AG20443 (cell line): ENCODE data around the gene NAGLU.

Experiments used
- DNase-seq: peaks from one replicate; pipeline ENCODE4 v3.0.0; 2012; ENCODE audit warnings: low spot score, mixed read lengths

Gene NAGLU

GRCh38 chr17:42565523-42566214 is 29.6 kb downstream of the NAGLU start:
- DNase-seq: no peak

GRCh38 chr17:42566215-42566882 is 30.3 kb downstream of the NAGLU start:
- no peak for DNase-seq

GRCh38 chr17:42566883-42567573 is 31.0 kb downstream of the NAGLU start, which contains the start of gene MLX:
MLX (plus strand) TSS chr17:42567100; CDS start chr17:42567125, 25 bp downstream.
- peak; percentile 100 for DNase-seq

- DNase-seq: no peak
These were observed 32.5 kb downstream of the NAGLU start for GRCh38 chr17:42568341-42569111.

- no peak for DNase-seq
These were observed 35.6 kb downstream of the NAGLU start for GRCh38 chr17:42571435-42572225.

- DNase-seq: no peak
These were observed 37.1 kb downstream of the NAGLU start for GRCh38 chr17:42573095-42573494.

- no peak for DNase-seq
These were observed 38.4 kb downstream of the NAGLU start for GRCh38 chr17:42574463-42574862.

- DNase-seq: no peak
These were observed 41.1 kb downstream of the NAGLU start for GRCh38 chr17:42577140-42577531.

GRCh38 chr17:42577532-42578281 is 41.7 kb downstream of the NAGLU start, which contains the start of gene PSMC3IP:
PSMC3IP (minus strand) TSS chr17:42577729; CDS start chr17:42577686, 43 bp downstream.
- DNase-seq: peak; percentile 98

- peak; percentile 82 for DNase-seq
These were observed 42.3 kb downstream of the NAGLU start for GRCh38 chr17:42578282-42578869.

- DNase-seq: no peak
These were observed 43.9 kb downstream of the NAGLU start for GRCh38 chr17:42579794-42580551.

GRCh38 chr17:42581744-42582270 is 45.8 kb downstream of the NAGLU start:
- no peak for DNase-seq

- no peak for DNase-seq
These were observed 48.8 kb downstream of the NAGLU start for GRCh38 chr17:42584880-42585279.

- DNase-seq: no peak
These were observed 49.3 kb downstream of the NAGLU start for GRCh38 chr17:42585353-42585752.

GRCh38 chr17:42586514-42587230 is 50.6 kb downstream of the NAGLU start:
- no peak for DNase-seq

GRCh38 chr17:42590886-42591285 is 54.8 kb downstream of the NAGLU start:
- DNase-seq: no peak

GRCh38 chr17:42591411-42591810 is 55.4 kb downstream of the NAGLU start:
- no peak for DNase-seq
